ENCODE data around the gene RAPGEF5. TPM values are rescaled to one million over a fixed set of nuclear protein-coding genes. Genes with fewer than 3 reads are reported as not detected.

The RAPGEF5 gene
- polyA plus RNA-seq, 1 of the 3 experiments (the other 2 are of a cell fraction): 1.2 TPM

GRCh38 chr7:22262538-22262937 is 94.4 kb downstream of the RAPGEF5 start:
- H3K4me3 ChIP-seq (ENCODE audit: low read depth in 2 of 2, low read length in 1 of 2): no peak overlapping the region
- H3F3A ChIP-seq (replicated peaks; ENCODE audit: insufficient read depth): no peaks in the 10 kb centered on the region
- H3K9me3 ChIP-seq: no peaks in the 10 kb centered on the region
- no peaks in the 10 kb centered on the region for H4K20me1 ChIP-seq (ENCODE audit: insufficient read depth)
- 84% methylated on average over 4 of the region's 4 CpGs for WGBS (ENCODE audit: low lambda C conversion rate)
- CTCF ChIA-PET: interaction anchor here (1.3 to 1.5 kb wide), 2 partner anchors 10 to 16 kb away, joined by 4 to 6 read pairs; no protein-coding TSS in a partner anchor
- no peak overlapping the region for H2AFZ ChIP-seq (ENCODE audit: low read depth)
- H3K79me2 ChIP-seq (ENCODE audit: insufficient read depth): no peaks in the 10 kb centered on the region
- TF ChIP-seq TAF1 (IDR thresholded peaks at IDR 0.05; ENCODE audit: borderline replicate concordance, low read depth, low read length) (no peak), NFIC (IDR thresholded peaks at IDR 0.05; ENCODE audit: borderline replicate concordance) (no peak), FOXM1 (IDR thresholded peaks at IDR 0.05; ENCODE audit: low read depth) (no peak)
- no peaks in the 10 kb centered on the region for H3K27me3 ChIP-seq (ENCODE audit: insufficient read depth)
- DNase-seq: no peak
- no peak overlapping the region for H3K9ac ChIP-seq
- no peak overlapping the region for H3K4me2 ChIP-seq
- no peaks in the 10 kb centered on the region for H3K36me3 ChIP-seq (replicated peaks in 1 of 2; ENCODE audit: control insufficient read depth in 1 of 2, insufficient read depth in 2 of 2, low read length in 1 of 2)
- POLR2A ChIA-PET: no interaction called here
- H3K9me2 ChIP-seq: no peaks in the 10 kb centered on the region
- H3K27ac ChIP-seq (ENCODE audit: low read depth in 2 of 2, low read length in 1 of 2): no peak overlapping the region
- H3K4me1 ChIP-seq (ENCODE audit: control insufficient read depth in 1 of 2, insufficient read depth in 2 of 2, low read depth in 1 of 2, low read length in 1 of 2): no peaks in the 10 kb centered on the region

GRCh38 chr7:22256541-22257096 is 100.3 kb downstream of the RAPGEF5 start:
- Histone ChIP-seq H2AFZ (ENCODE audit: low read depth) (no peak overlapping the region), H3K4me3 (ENCODE audit: low read depth in 2 of 2, low read length in 1 of 2) (no peak overlapping the region), H3K36me3 (replicated peaks in 1 of 2; ENCODE audit: control insufficient read depth in 1 of 2, insufficient read depth in 2 of 2, low read length in 1 of 2) (no peaks in the 10 kb centered on the region), H3K9me2 (no peaks in the 10 kb centered on the region), H3K4me1 (ENCODE audit: control insufficient read depth in 1 of 2, insufficient read depth in 2 of 2, low read depth in 1 of 2, low read length in 1 of 2) (peaks cover 0 to 7% of the 10 kb centered on the region in 2 experiments; a peak in 2 of 4 replicates), H3K4me2 (no peak overlapping the region), H3K9ac (no peak overlapping the region), H3K79me2 (ENCODE audit: insufficient read depth) (no peaks in the 10 kb centered on the region), H3K9me3 (no peaks in the 10 kb centered on the region), H3K27me3 (ENCODE audit: insufficient read depth) (no peaks in the 10 kb centered on the region), H4K20me1 (ENCODE audit: insufficient read depth) (no peaks in the 10 kb centered on the region), H3K27ac (ENCODE audit: low read depth in 2 of 2, low read length in 1 of 2) (no peak overlapping the region), H3F3A (replicated peaks; ENCODE audit: insufficient read depth) (no peaks in the 10 kb centered on the region)
- CTCF ChIA-PET: interaction anchor here (0.8 to 2.6 kb wide), 4 partner anchors 146 to 228 kb away, joined by 3 to 22 read pairs (median 4); no protein-coding TSS in a partner anchor
- TF ChIP-seq USF1 (IDR thresholded peaks at IDR 0.05; ENCODE audit: borderline replicate concordance, low read depth) (no peak), CTCF (IDR thresholded peaks at IDR 0.05) (peak; percentile 15; the same call in 1 of the 2 replicates), YY1 (IDR thresholded peaks at IDR 0.05; ENCODE audit: low read depth) (no peak), JUND (IDR thresholded peaks at IDR 0.05) (no peak), FOXJ3 (CRISPR knock-in tag; IDR thresholded peaks at IDR 0.05) (no peak), RAD21 (IDR thresholded peaks at IDR 0.05; ENCODE audit: low read length) (peak; percentile 33; the same call in 1 of the 2 replicates)
- no peak for DNase-seq
- 68% methylated on average over 2 of the region's 2 CpGs for WGBS (ENCODE audit: low lambda C conversion rate)
- POLR2A ChIA-PET: no interaction called here
